ENCODE data around the gene FCRL5. TPM values are rescaled to one million over a fixed set of nuclear protein-coding genes. Genes with fewer than 3 reads are reported as not detected.
"Not testable (repeated sequence)": the region's sequence is repeated elsewhere in the genome, so short reads cannot be mapped to it uniquely, and the experiment has no call there.

Gene FCRL5
- total RNA-seq, 2 experiments from 2014 or later, result 0.05 TPM; not detected in 1

- Mint-ChIP-seq H3K27me3 (peaks cover 14% of the 10 kb centered on the region), H3K9me3 (no peaks in the 10 kb centered on the region), H3K36me3 (ENCODE audit: low read depth) (no peaks in the 10 kb centered on the region), H3K4me3 (no peak overlapping the region), H3K27ac (no peak overlapping the region), H3K4me1 (ENCODE audit: low read depth) (no peaks in the 10 kb centered on the region)
- ChIA-PET POLR2A (no interaction called here), CTCF (interaction anchor here (0.8 to 1.0 kb wide), 2 partner anchors 113 to 127 kb away, joined by 3 to 4 read pairs; no protein-coding TSS in a partner anchor)
- peak; percentile 53 for ATAC-seq
- TF ChIP-seq CTCF (IDR thresholded peaks at IDR 0.05), result peak; percentile 71
- DNase-seq, result peak; percentile 85
- intact Hi-C loops (cut with micrococcal nuclease), result loop anchor here (2.0 to 5.0 kb wide), 2 partner anchors 114 to 128 kb away; no protein-coding TSS in a partner anchor
Measured at GRCh38 chr1:157490467-157491165, 61.7 kb downstream of the FCRL5 start.

GRCh38 chr1:157488156-157488555 lies 64.2 kb downstream of the FCRL5 start:
- CTCF ChIA-PET, result interaction anchor here (1.9 to 2.9 kb wide), 2 partner anchors 117 to 118 kb away, joined by 7 to 13 read pairs; no protein-coding TSS in a partner anchor
- intact Hi-C loops (cut with micrococcal nuclease), result no loop called here

GRCh38 chr1:157487504-157487903 lies 64.8 kb downstream of the FCRL5 start:
- intact Hi-C loops (cut with micrococcal nuclease), result no loop called here
- no peak for DNase-seq
- ChIA-PET POLR2A (no interaction called here), CTCF (interaction anchor here (1.6 to 2.9 kb wide), 3 partner anchors 109 to 117 kb away, joined by 5 to 13 read pairs (median 5); no protein-coding TSS in a partner anchor)
- no peak for TF ChIP-seq CTCF (IDR thresholded peaks at IDR 0.05)
- Mint-ChIP-seq H3K27me3 (peaks cover 7% of the 10 kb centered on the region), H3K36me3 (ENCODE audit: low read depth) (no peaks in the 10 kb centered on the region), H3K4me3 (no peak overlapping the region), H3K4me1 (ENCODE audit: low read depth) (no peaks in the 10 kb centered on the region), H3K9me3 (no peaks in the 10 kb centered on the region), H3K27ac (no peak overlapping the region)
- no peak for ATAC-seq

More at GRCh38 chr1:157488156-157488555, 64.2 kb downstream of the FCRL5 start:
- Mint-ChIP-seq H3K4me1 (ENCODE audit: low read depth) (no peaks in the 10 kb centered on the region), H3K27me3 (peaks cover 7% of the 10 kb centered on the region), H3K9me3 (no peaks in the 10 kb centered on the region), H3K27ac (no peak overlapping the region), H3K4me3 (no peak overlapping the region), H3K36me3 (ENCODE audit: low read depth) (no peaks in the 10 kb centered on the region)
- ATAC-seq, result no peak
- no peak for DNase-seq
- POLR2A ChIA-PET, result no interaction called here
- TF ChIP-seq CTCF (IDR thresholded peaks at IDR 0.05), result no peak

- ChIA-PET CTCF (interaction anchor here (1.6 to 2.9 kb wide), 4 partner anchors 9 to 117 kb away, joined by 5 to 13 read pairs (median 6); no protein-coding TSS in a partner anchor), POLR2A (no interaction called here)
- Mint-ChIP-seq H3K4me1 (ENCODE audit: low read depth) (no peaks in the 10 kb centered on the region), H3K36me3 (ENCODE audit: low read depth) (no peaks in the 10 kb centered on the region), H3K27ac (no peak overlapping the region), H3K27me3 (peaks cover 7% of the 10 kb centered on the region), H3K4me3 (no peak overlapping the region), H3K9me3 (no peaks in the 10 kb centered on the region)
- no peak for TF ChIP-seq CTCF (IDR thresholded peaks at IDR 0.05)
- DNase-seq, result no peak
- intact Hi-C loops (cut with micrococcal nuclease), result no loop called here
- ATAC-seq, result no peak
Measured at GRCh38 chr1:157487096-157487495, 65.2 kb downstream of the FCRL5 start.

- POLR2A ChIA-PET; ATAC-seq; intact Hi-C loops (cut with micrococcal nuclease); H3K4me3 Mint-ChIP-seq; H3K4me1 Mint-ChIP-seq (ENCODE audit: low read depth); H3K27me3 Mint-ChIP-seq; H3K36me3 Mint-ChIP-seq (ENCODE audit: low read depth); H3K9me3 Mint-ChIP-seq; DNase-seq; H3K27ac Mint-ChIP-seq: not testable (repeated sequence)
- CTCF ChIA-PET, result interaction anchor here (0.8 to 2.9 kb wide), 5 partner anchors 9 to 397 kb away, joined by 3 to 13 read pairs (median 5); no protein-coding TSS in a partner anchor
Measured at GRCh38 chr1:157486400-157486799, 65.9 kb downstream of the FCRL5 start.
